Nephron progenitor cell (in vitro differentiated cells): Measurements from ENCODE around the gene PROCR.
A peak's percentile ranks its signal among the peaks of the same experiment; 100 is the strongest.
"Not testable (repeated sequence)": the region's sequence is repeated elsewhere in the genome, so short reads cannot be mapped to it uniquely, and the experiment has no call there.

Experiments used
- DNase-seq: peaks from one replicate; pipeline ENCODE4 v3.0.0; 2021
- H3K27ac Mint-ChIP-seq: 2 replicates; pipeline ENCODE4 v1.8.0; 2021; ENCODE audit warnings: mild to moderate bottlenecking, moderate library complexity, mixed read lengths
- H3K27me3 Mint-ChIP-seq: 2 replicates; pipeline ENCODE4 v1.8.0; 2021; ENCODE audit warnings: mild to moderate bottlenecking, low read depth, mixed read lengths; ENCODE audit not compliant: poor library complexity
- H3K36me3 Mint-ChIP-seq: 2 replicates; pipeline ENCODE4 v1.8.0; 2021; ENCODE audit warnings: low read depth, mixed read lengths
- H3K4me1 Mint-ChIP-seq: 2 replicates; pipeline ENCODE4 v1.8.0; 2021; ENCODE audit warnings: mixed read lengths
- H3K4me3 Mint-ChIP-seq: 2 replicates; pipeline ENCODE4 v1.8.0; 2021; ENCODE audit warnings: mild to moderate bottlenecking, moderate library complexity, mixed read lengths
- H3K9me3 Mint-ChIP-seq: 2 replicates; pipeline ENCODE4 v1.8.0; 2021; ENCODE audit warnings: mild to moderate bottlenecking, moderate library complexity, mixed read lengths
- CTCF ChIP-seq: fragments of 200-600 bp; sonication (generic); IDR thresholded peaks from 2 replicates; pipeline ENCODE4 v1.5.0; 2021; ENCODE audit warnings: antibody characterized with exemption

PROCR gene

GRCh38 chr20:35167787-35168186 lies 4.1 kb upstream of the PROCR start:
- Mint-ChIP-seq H3K4me3 (no peak overlapping the region), H3K9me3 (peaks cover 15% of the 10 kb centered on the region), H3K4me1 (peaks cover 14% of the 10 kb centered on the region), H3K36me3 (no peaks in the 10 kb centered on the region), H3K27me3 (peaks cover 10% of the 10 kb centered on the region), H3K27ac (no peak overlapping the region)
- DNase-seq = no peak
- no peak for TF ChIP-seq CTCF

GRCh38 chr20:35168701-35169409 lies 3.0 kb upstream of the PROCR start:
- not testable (repeated sequence) for DNase-seq, H3K4me3 Mint-ChIP-seq, H3K36me3 Mint-ChIP-seq, H3K27ac Mint-ChIP-seq, H3K9me3 Mint-ChIP-seq
- H3K27me3 Mint-ChIP-seq = peaks cover 15% of the 10 kb centered on the region
- H3K4me1 Mint-ChIP-seq = peaks cover 15% of the 10 kb centered on the region

GRCh38 chr20:35171438-35171752 lies 477 bp upstream of the PROCR start:
- peaks cover 8% of the 10 kb centered on the region for H3K9me3 Mint-ChIP-seq
- peaks cover 21% of the 10 kb centered on the region for H3K4me1 Mint-ChIP-seq
- no peak overlapping the region for H3K27ac Mint-ChIP-seq
- DNase-seq = no peak
- peak overlapping the region; percentile 66 for H3K4me3 Mint-ChIP-seq
- peaks cover 27% of the 10 kb centered on the region for H3K27me3 Mint-ChIP-seq
- TF ChIP-seq CTCF = no peak
- no peaks in the 10 kb centered on the region for H3K36me3 Mint-ChIP-seq

GRCh38 chr20:35172434-35172806 lies 548 bp downstream of the PROCR start:
- no peak for TF ChIP-seq CTCF
- peaks cover 21% of the 10 kb centered on the region for H3K4me1 Mint-ChIP-seq
- H3K27ac Mint-ChIP-seq = no peak overlapping the region
- peaks cover 8% of the 10 kb centered on the region for H3K9me3 Mint-ChIP-seq
- no peaks in the 10 kb centered on the region for H3K36me3 Mint-ChIP-seq
- peaks cover 26% of the 10 kb centered on the region for H3K27me3 Mint-ChIP-seq
- no peak for DNase-seq
- H3K4me3 Mint-ChIP-seq = no peak overlapping the region

- Mint-ChIP-seq H3K9me3 (peaks cover 8% of the 10 kb centered on the region), H3K27me3 (peaks cover 26% of the 10 kb centered on the region), H3K27ac (no peak overlapping the region), H3K4me1 (peaks cover 21% of the 10 kb centered on the region), H3K4me3 (no peak overlapping the region), H3K36me3 (no peaks in the 10 kb centered on the region)
- DNase-seq = no peak
- no peak for TF ChIP-seq CTCF
These were observed 1.8 kb downstream of the PROCR start for GRCh38 chr20:35173576-35174192.

GRCh38 chr20:35174458-35175216 lies 2.8 kb downstream of the PROCR start:
- Mint-ChIP-seq H3K4me3 (no peak overlapping the region), H3K27ac (no peak overlapping the region)
- peak; percentile 22 for DNase-seq

More at GRCh38 chr20:35174458-35175216, 2.8 kb downstream of the PROCR start:
- peaks cover 21% of the 10 kb centered on the region for H3K4me1 Mint-ChIP-seq
- H3K9me3 Mint-ChIP-seq = peaks cover 8% of the 10 kb centered on the region
- TF ChIP-seq CTCF = no peak
- H3K36me3 Mint-ChIP-seq = no peaks in the 10 kb centered on the region
- H3K27me3 Mint-ChIP-seq = peaks cover 25% of the 10 kb centered on the region
